ENCODE results near the gene AP4S1. TPM values are rescaled to one million over a fixed set of nuclear protein-coding genes. Genes with fewer than 3 reads are reported as not detected.
"Not testable (repeated sequence)": the region's sequence is repeated elsewhere in the genome, so short reads cannot be mapped to it uniquely, and the experiment has no call there.

Gene AP4S1
- polyA plus RNA-seq, 4 donors: 14.4 to 21.5 (median 20.9) TPM

DNA sequence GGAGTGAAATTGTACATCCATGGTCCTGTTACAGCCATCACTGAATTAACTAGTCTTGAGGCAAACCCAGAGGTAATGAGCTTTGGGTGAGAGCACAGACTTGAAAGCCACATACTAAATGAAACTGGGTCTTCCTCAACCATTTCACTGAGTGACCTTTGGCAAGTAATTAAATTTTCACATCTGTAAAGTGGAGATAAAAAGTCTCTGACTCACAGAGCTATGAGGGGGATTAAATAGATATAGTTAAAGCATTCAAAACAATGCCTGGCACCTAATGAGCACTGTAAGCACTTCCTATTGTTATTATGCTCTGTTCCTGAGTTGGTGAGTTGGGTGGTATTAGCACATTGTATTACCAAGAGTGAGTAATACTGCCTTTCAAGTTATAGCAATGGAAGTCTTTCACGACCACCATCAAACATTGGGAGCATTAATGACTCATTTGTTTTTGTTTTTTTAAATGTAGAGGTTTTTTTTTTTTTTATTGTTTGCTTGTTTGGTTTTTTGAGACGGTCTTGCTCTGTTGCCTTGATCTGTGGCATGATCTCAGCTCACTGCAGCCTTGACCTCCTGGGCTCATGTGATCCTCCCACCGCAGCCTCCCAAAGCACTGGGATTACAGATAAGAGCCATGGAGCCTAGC lies 13.2 kb downstream of the AP4S1 start:
- no peak for DNase-seq (ENCODE audit: low read depth in 4 of 4, low spot score in 3 of 4)

- no peak for DNase-seq (ENCODE audit: low read depth in 4 of 4, low spot score in 3 of 4)
Observed at GRCh38 chr14:31042300-31042699, 16.9 kb downstream of the AP4S1 start.

- not testable (repeated sequence) for DNase-seq (ENCODE audit: low read depth in 4 of 4, low spot score in 3 of 4)
Observed at GRCh38 chr14:31042893-31043292, 17.4 kb downstream of the AP4S1 start.

DNA sequence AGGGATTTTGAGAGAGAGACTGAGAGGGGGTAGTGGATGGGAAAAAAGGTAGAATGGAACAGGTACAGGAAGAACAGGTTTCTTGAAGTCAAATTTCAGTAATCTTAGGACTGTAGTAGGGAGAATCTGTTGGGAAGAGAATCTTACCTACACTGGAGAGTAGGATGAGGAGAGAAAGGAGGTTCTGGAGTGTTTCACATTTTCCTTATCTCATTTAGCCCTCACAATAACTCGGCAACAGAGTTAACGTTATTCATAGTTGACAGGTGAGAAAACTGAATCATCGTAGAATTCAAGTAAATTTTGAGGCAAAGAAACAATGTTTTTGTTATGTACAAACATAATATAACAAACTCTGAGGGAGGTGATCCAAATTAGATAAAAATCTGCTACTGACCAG lies 17.9 kb downstream of the AP4S1 start:
- no peak for DNase-seq (ENCODE audit: low read depth in 4 of 4, low spot score in 3 of 4)

GRCh38 chr14:31045501-31046080 lies 20.1 kb downstream of the AP4S1 start:
- no peak for DNase-seq (ENCODE audit: low read depth in 4 of 4, low spot score in 3 of 4)

DNA sequence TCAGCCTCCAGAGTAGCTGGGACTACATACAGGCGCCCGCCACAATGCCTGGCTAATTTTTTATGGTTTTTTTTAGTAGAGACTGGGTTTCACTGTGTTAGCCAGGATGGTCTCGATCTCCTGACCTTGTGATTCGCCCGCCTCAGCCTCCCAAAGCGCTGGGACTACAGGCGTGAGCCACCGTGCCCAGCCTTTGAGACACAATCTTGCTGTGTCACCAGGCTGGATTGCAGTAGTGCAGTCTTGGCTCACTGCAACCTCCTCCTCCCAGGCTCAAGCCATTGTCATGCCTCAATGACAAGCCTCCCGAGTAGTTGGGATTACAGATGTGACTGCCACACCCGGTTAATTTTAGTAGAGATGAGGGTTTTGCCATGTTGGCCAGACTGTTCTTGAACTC lies 22.1 kb downstream of the AP4S1 start:
- no peak for DNase-seq (ENCODE audit: low read depth in 4 of 4, low spot score in 3 of 4)

- DNase-seq (ENCODE audit: low read depth in 4 of 4, low spot score in 3 of 4): no peak
Observed at GRCh38 chr14:31051023-31051422, 25.6 kb downstream of the AP4S1 start.

GRCh38 chr14:31051511-31051910 lies 26.1 kb downstream of the AP4S1 start:
- no peak for DNase-seq (ENCODE audit: low read depth in 4 of 4, low spot score in 3 of 4)

DNA sequence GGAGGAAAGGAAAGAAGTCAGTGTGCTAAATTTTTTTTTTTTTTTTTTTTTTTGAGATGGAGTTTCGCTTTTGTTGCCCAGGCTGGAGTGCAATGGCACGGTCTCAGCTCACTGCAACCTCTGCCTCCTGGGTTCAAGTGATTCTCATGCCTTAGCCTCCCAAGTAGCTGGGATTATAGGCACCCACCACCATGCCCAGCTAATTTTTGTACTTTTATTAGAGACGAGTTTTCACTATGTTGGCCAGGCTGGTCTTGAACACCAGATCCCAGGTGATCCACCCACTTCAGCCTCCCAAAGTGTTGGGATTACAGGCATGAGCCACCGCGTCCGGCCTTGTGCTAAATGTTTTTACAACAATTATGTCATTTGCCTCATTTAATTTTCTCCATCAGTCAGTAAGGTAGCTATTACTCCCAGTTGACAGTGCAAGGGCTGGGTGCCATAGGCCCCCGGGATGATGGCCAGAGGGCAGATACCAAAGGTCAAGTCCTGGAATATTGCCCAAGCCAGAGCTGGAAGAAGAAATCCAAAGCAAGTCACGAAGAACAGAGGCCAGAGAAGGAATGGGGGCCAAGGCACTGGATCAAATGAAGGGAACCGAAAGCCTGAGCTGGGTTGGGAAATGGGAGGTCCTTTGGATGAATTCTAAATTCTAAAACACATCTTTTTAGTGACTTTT lies 27.6 kb downstream of the AP4S1 start:
- not testable (repeated sequence) for DNase-seq (ENCODE audit: low read depth in 4 of 4, low spot score in 3 of 4)

DNA sequence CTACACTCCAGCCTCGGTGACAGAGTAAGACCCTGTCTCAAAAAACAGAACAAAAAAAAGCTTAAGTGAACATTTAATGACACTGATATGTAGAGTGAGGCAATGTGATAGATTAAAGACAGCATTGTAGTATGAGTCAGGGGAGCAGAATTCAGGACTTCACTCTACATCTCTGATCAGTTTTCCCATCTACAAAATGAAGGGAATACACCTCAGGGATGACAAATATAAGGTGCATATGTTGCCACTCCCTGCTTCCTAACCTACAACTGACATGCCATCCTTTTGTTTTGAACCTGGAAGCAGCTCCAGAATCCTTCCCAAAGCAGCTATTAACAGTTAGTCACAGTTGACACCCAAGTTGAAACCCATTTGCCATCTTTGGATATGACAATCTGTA lies 31.6 kb downstream of the AP4S1 start:
- DNase-seq (ENCODE audit: low read depth in 4 of 4, low spot score in 3 of 4): no peak

GRCh38 chr14:31057701-31058364 lies 32.4 kb downstream of the AP4S1 start:
- DNase-seq (ENCODE audit: low read depth in 4 of 4, low spot score in 3 of 4): no peak

- no peak for DNase-seq (ENCODE audit: low read depth in 4 of 4, low spot score in 3 of 4)
Observed at GRCh38 chr14:31059152-31059924, 33.9 kb downstream of the AP4S1 start.

- no peak for DNase-seq (ENCODE audit: low read depth in 4 of 4, low spot score in 3 of 4)
Observed at GRCh38 chr14:31060253-31060875, 34.9 kb downstream of the AP4S1 start.

DNA sequence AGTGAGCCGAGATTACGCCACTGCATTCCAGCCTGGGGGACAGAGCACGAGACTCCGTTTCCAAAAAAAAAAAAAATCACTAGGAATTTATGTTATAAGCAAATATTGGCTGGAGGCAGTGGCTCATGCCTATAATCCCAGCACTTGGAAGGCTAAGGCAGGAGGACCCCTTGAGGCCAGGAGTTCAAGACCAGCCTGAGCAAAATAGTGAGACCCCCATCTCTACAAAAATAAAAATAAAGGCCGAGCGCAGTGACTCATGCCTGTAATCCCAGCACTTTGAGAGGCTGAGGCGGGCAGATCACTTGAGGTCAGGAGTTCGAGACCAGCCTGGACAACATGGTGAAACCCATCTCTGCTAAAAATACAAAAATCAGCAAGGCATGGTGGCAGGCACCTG lies 37.5 kb downstream of the AP4S1 start:
- DNase-seq (ENCODE audit: low read depth in 4 of 4, low spot score in 3 of 4): not testable (repeated sequence)

GRCh38 chr14:31068235-31068634 lies 42.8 kb downstream of the AP4S1 start:
- DNase-seq (ENCODE audit: low read depth in 4 of 4, low spot score in 3 of 4): no peak

DNA sequence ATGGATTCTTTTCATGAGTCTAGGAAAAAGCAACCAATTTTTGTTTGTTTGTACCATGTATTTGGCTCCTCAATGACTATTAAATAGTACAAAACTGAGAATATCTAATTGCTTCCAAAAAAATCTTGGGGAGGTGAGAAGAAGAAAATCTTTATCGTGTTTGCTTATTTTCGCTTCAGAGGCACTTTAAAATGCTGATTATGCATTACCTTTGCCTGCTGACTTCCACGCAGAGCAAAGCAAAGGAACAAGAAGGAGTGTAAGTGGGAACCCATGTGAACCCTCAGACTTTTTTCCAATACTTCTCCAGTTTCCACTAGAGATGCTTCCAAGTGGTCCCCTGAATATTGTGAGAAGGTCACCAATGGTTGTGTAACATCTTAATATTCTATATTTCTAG lies 43.9 kb downstream of the AP4S1 start:
- no peak for DNase-seq (ENCODE audit: low read depth in 4 of 4, low spot score in 3 of 4)

GRCh38 chr14:31070431-31070830 lies 45.0 kb downstream of the AP4S1 start:
- no peak for DNase-seq (ENCODE audit: low read depth in 4 of 4, low spot score in 3 of 4)

DNA sequence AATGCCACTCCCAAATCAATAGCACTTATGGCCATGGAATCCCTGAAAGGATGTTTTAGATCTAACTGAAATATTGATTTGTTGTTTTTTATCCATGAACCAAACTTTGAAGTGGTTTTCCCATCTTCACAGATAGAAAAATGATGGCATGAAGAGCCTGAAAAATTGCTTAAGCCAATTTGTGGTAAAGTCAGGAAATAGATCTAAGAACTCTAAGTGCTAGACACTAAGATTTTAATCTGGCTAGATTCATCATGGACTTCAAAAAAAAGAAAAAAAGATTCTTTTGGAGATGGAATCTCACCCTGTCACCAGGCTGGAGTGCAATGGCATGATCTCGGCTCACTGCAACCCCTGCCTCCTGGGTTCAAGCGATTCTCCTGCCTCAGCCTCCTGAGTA lies 45.7 kb downstream of the AP4S1 start:
- no peak for DNase-seq (ENCODE audit: low read depth in 4 of 4, low spot score in 3 of 4)

- no peak for DNase-seq (ENCODE audit: low read depth in 4 of 4, low spot score in 3 of 4)
Observed at GRCh38 chr14:31075144-31075543, 49.7 kb downstream of the AP4S1 start.

DNA sequence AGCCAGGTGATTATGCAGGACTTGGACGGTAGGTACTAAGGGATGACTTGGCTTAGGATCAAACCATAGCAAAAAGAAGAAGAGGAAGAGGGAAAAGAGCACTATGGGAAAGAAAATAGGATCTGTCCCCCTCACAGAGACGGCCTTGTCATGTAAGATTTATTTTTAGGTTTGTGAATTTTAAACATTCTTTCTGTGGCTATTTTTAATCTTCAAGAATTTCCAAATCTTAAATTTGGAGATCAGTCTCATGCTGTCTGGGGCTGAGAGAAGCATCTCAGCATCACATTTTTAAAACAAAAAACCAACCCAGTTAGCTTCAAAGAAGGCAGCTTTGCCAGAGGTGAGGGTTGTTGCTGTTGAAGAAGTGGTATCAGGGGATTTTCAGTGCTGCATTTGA lies 53.3 kb downstream of the AP4S1 start:
- no peak for DNase-seq (ENCODE audit: low read depth in 4 of 4, low spot score in 3 of 4)

Measured in left renal pelvis (tissue), 4 donors.